ENCODE data around the gene CPS1. TPM values are rescaled to one million over a fixed set of nuclear protein-coding genes. Genes with fewer than 3 reads are reported as not detected.

Gene CPS1
- total RNA-seq, 5 donors from 2014 or later (not counting 1 experiment from before 2014, with no cell fraction given), result 0.30 to 1.5 (median 0.59) TPM

DNA sequence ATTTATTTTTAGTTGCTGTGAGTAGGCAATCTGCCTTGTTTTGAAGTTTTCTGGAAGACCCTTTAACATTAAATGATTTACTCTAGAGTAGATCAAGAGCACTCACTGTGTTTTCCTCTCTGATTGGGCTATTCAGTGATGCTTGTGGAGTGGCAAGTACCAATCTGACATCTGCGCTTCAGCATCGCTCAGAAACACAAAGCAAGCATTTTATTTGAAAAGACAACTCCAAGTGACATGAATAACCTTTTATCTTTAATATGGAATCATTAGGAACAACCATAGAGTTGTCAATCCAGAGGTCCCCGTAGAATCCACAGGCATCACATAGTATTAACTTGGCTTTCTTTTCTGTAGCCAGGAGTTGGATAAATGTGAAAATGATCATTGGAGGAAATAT lies 114.7 kb downstream of the CPS1 start:
- H3K36me3 ChIP-seq (ENCODE audit: control insufficient read depth in 2 of 2, extremely low read depth in 1 of 2, insufficient read depth in 1 of 2, low read length in 1 of 2), result no peaks in the 10 kb centered on the region
- ChIA-PET CTCF (no interaction called here), POLR2A (no interaction called here)
- no peak overlapping the region for H3K4me3 ChIP-seq (ENCODE audit: control insufficient read depth in 1 of 2, extremely low read depth in 1 of 2, low read length in 1 of 2)
- Mint-ChIP-seq H3K27ac (no peak overlapping the region), H3K9me3 (no peaks in the 10 kb centered on the region), H3K27me3 (no peaks in the 10 kb centered on the region), H3K36me3 (no peaks in the 10 kb centered on the region), H3K4me1 (no peaks in the 10 kb centered on the region), H3K4me3 (no peak overlapping the region)
- ATAC-seq (replicated peaks in 1 of 4) (no peak), DNase-seq (no peak)
- no peaks in the 10 kb centered on the region for H3K4me1 ChIP-seq (ENCODE audit: control insufficient read depth in 1 of 2, extremely low read depth in 1 of 2, insufficient read depth in 2 of 2, low read length in 2 of 2)
- WGBS (ENCODE audit: insufficient coverage), result no CpG with 5 or more reads among the region's 3 CpGs
- no peaks in the 10 kb centered on the region for H3K9me3 ChIP-seq
- no peak overlapping the region for H3K27ac ChIP-seq (ENCODE audit: low read length)
- no peaks in the 10 kb centered on the region for H3K27me3 ChIP-seq (replicated peaks in 1 of 2; ENCODE audit: control insufficient read depth in 2 of 2, extremely low read depth in 1 of 2, insufficient read depth in 2 of 2, low read length in 1 of 2)

DNA sequence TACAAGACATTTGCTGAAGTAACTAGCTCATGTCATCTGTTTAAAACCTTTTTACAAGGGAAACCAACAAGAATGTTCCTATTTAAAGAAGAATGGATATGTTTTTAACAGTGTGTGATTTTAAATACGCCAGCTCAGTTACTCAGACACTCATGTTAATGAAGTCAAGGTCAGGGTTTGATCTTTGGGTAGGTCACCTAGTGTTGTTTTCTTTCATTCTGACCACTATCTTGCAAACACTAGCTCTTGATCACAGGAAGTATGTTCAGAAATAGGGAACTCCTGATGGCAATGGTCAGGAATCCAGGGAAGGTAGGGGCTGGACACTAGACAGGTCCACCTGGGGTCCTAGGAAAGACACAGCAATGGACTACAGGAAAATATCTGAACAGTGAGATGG lies 116.7 kb downstream of the CPS1 start:
- no peaks in the 10 kb centered on the region for H3K36me3 ChIP-seq (ENCODE audit: control insufficient read depth in 2 of 2, extremely low read depth in 1 of 2, insufficient read depth in 1 of 2, low read length in 1 of 2)
- CTCF ChIA-PET, result no interaction called here
- WGBS (ENCODE audit: insufficient coverage), result no CpG with 5 or more reads among the region's 1 CpG
- no peaks in the 10 kb centered on the region for H3K9me3 ChIP-seq
- POLR2A ChIA-PET, result no interaction called here
- Mint-ChIP-seq H3K36me3 (no peaks in the 10 kb centered on the region), H3K27ac (no peak overlapping the region), H3K4me3 (no peak overlapping the region), H3K4me1 (no peaks in the 10 kb centered on the region), H3K9me3 (no peaks in the 10 kb centered on the region), H3K27me3 (no peaks in the 10 kb centered on the region)
- no peaks in the 10 kb centered on the region for H3K4me1 ChIP-seq (ENCODE audit: control insufficient read depth in 1 of 2, extremely low read depth in 1 of 2, insufficient read depth in 2 of 2, low read length in 2 of 2)
- DNase-seq, result no peak
- H3K4me3 ChIP-seq (ENCODE audit: control insufficient read depth in 1 of 2, extremely low read depth in 1 of 2, low read length in 1 of 2), result no peak overlapping the region
- no peak for ATAC-seq (replicated peaks in 1 of 4)
- no peaks in the 10 kb centered on the region for H3K27me3 ChIP-seq (replicated peaks in 1 of 2; ENCODE audit: control insufficient read depth in 2 of 2, extremely low read depth in 1 of 2, insufficient read depth in 2 of 2, low read length in 1 of 2)
- no peak overlapping the region for H3K27ac ChIP-seq (ENCODE audit: low read length)

DNA sequence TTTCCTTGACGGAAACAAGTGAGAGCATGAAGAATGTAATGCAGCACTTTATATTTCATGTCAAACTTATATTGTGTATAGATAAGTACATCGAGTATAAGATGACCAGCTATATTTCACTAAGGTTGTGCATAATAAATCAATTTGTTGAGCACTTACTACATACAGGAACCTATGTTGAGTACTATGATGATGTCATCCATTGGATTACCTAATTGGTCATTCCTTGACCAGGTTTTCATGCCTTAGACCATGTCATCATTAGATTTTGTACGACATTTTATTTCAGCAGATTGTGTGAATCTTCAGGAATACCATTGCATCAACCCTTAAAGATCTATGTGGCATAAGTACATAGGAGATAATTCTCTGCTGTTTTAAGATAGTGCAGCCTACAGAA lies 119.7 kb downstream of the CPS1 start:
- no peaks in the 10 kb centered on the region for H3K9me3 ChIP-seq
- Mint-ChIP-seq H3K4me1 (no peaks in the 10 kb centered on the region), H3K27me3 (no peaks in the 10 kb centered on the region), H3K9me3 (no peaks in the 10 kb centered on the region), H3K4me3 (no peak overlapping the region), H3K27ac (no peak overlapping the region), H3K36me3 (no peaks in the 10 kb centered on the region)
- ATAC-seq (replicated peaks in 1 of 4) (no peak), DNase-seq (no peak)
- no peak overlapping the region for H3K27ac ChIP-seq (ENCODE audit: low read length)
- H3K4me1 ChIP-seq (ENCODE audit: control insufficient read depth in 1 of 2, extremely low read depth in 1 of 2, insufficient read depth in 2 of 2, low read length in 2 of 2), result no peaks in the 10 kb centered on the region
- no CpG with 5 or more reads among the region's 3 CpGs for WGBS (ENCODE audit: insufficient coverage)
- H3K36me3 ChIP-seq (ENCODE audit: control insufficient read depth in 2 of 2, extremely low read depth in 1 of 2, insufficient read depth in 1 of 2, low read length in 1 of 2), result no peaks in the 10 kb centered on the region
- no peaks in the 10 kb centered on the region for H3K27me3 ChIP-seq (replicated peaks in 1 of 2; ENCODE audit: control insufficient read depth in 2 of 2, extremely low read depth in 1 of 2, insufficient read depth in 2 of 2, low read length in 1 of 2)
- CTCF ChIA-PET, result no interaction called here
- H3K4me3 ChIP-seq (ENCODE audit: control insufficient read depth in 1 of 2, extremely low read depth in 1 of 2, low read length in 1 of 2), result no peak overlapping the region
- POLR2A ChIA-PET, result no interaction called here

DNA sequence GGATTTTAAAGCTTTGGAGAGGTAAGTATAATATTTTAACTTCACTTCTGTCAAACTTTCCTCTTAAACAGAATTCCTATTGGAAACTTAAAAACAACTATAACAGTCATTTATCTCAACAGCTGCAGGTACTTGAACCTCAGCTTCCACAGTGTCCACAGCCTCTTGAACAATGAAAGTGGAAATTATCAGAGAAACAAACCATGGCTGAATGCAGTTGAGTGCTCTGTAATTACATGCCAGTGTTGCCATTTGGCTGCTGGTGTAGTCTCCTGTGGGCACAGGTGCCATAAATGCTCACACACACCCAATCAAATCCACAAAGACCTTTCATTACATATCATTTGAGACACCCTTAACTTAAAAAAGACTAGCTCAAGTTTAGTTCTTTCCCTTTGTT lies 125.1 kb downstream of the CPS1 start:
- Histone ChIP-seq H3K4me1 (ENCODE audit: control insufficient read depth in 1 of 2, extremely low read depth in 1 of 2, insufficient read depth in 2 of 2, low read length in 2 of 2) (no peaks in the 10 kb centered on the region), H3K27me3 (replicated peaks in 1 of 2; ENCODE audit: control insufficient read depth in 2 of 2, extremely low read depth in 1 of 2, insufficient read depth in 2 of 2, low read length in 1 of 2) (no peaks in the 10 kb centered on the region), H3K9me3 (no peaks in the 10 kb centered on the region), H3K27ac (ENCODE audit: low read length) (no peak overlapping the region), H3K36me3 (ENCODE audit: control insufficient read depth in 2 of 2, extremely low read depth in 1 of 2, insufficient read depth in 1 of 2, low read length in 1 of 2) (no peaks in the 10 kb centered on the region), H3K4me3 (ENCODE audit: control insufficient read depth in 1 of 2, extremely low read depth in 1 of 2, low read length in 1 of 2) (no peak overlapping the region)
- Mint-ChIP-seq H3K27ac (no peak overlapping the region), H3K27me3 (no peaks in the 10 kb centered on the region), H3K4me3 (no peak overlapping the region), H3K4me1 (no peaks in the 10 kb centered on the region), H3K9me3 (peaks cover 0 to 4% (median 0%) of the 10 kb centered on the region in 3 donors), H3K36me3 (no peaks in the 10 kb centered on the region)
- ATAC-seq (replicated peaks in 1 of 4) (no peak), DNase-seq (no peak)
- CTCF ChIA-PET, result no interaction called here
- POLR2A ChIA-PET, result no interaction called here

DNA sequence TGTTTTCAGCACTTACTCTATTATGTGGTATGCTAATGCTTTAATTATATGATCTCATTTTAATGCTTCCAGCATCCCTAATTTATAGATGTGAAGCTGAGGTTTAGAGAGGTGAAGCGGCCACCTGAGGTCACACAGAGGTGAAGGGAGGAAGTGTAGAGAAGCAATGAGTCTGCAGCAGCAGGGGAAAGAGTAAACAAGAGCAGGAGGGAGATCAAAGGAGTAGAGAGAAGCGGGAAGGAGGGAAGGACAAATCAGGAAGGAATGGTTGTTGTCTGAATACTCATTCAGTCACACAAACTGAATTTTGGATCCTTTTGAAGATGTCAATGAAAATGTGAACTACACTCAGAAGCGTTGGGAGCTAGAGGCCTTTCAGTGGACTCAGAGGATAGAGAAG lies 130.0 kb downstream of the CPS1 start:
- Histone ChIP-seq H3K36me3 (ENCODE audit: control insufficient read depth in 2 of 2, extremely low read depth in 1 of 2, insufficient read depth in 1 of 2, low read length in 1 of 2) (no peaks in the 10 kb centered on the region), H3K4me1 (ENCODE audit: control insufficient read depth in 1 of 2, extremely low read depth in 1 of 2, insufficient read depth in 2 of 2, low read length in 2 of 2) (no peaks in the 10 kb centered on the region), H3K27me3 (replicated peaks in 1 of 2; ENCODE audit: control insufficient read depth in 2 of 2, extremely low read depth in 1 of 2, insufficient read depth in 2 of 2, low read length in 1 of 2) (no peaks in the 10 kb centered on the region), H3K9me3 (no peaks in the 10 kb centered on the region), H3K27ac (ENCODE audit: low read length) (no peak overlapping the region), H3K4me3 (ENCODE audit: control insufficient read depth in 1 of 2, extremely low read depth in 1 of 2, low read length in 1 of 2) (no peak overlapping the region)
- H3K9me3 Mint-ChIP-seq, result peaks cover 0 to 5% (median 0%) of the 10 kb centered on the region in 3 donors
- no peak for DNase-seq
- ChIA-PET POLR2A (no interaction called here), CTCF (no interaction called here)
- H3K36me3 Mint-ChIP-seq, result no peaks in the 10 kb centered on the region
- WGBS (ENCODE audit: insufficient coverage), result 81% methylated on average over 2 of the region's 3 CpGs
- no peak overlapping the region for H3K4me3 Mint-ChIP-seq
- H3K27ac Mint-ChIP-seq, result no peak overlapping the region
- H3K27me3 Mint-ChIP-seq, result no peaks in the 10 kb centered on the region
- H3K4me1 Mint-ChIP-seq, result no peaks in the 10 kb centered on the region
- no peak for ATAC-seq (replicated peaks in 1 of 4)

DNA sequence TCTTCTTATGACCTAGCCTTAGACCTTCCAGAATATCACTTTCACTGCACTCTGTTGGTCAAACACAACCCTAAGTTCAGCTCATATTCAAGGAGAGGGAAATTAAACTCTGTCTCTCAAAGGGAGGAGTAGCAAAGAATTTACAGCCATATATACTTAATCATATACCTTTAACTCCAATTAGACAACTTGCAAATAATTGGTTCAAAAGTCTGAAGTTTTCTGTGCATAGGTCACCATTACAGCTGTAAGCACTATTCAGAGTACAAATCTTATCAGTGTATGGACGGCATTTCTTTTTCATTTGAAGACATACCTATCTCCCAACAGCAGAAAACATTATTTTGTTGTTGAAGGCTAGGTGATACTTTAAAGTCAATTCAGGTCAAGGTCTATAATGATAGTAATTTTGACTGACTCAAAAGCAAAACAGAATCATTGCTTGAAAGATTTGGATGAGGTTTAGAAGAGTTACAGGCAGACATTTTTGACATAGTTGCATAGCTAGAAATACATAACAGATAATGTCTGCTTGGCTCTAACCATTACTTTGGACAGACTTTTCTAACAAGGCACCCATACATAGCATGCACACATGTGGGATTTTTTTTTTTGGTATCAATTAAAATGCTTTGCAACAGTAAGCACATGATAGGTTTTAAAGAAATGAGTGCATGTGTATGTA lies 131.5 kb downstream of the CPS1 start:
- H3K9me3 ChIP-seq, result no peaks in the 10 kb centered on the region
- ATAC-seq (replicated peaks in 1 of 4) (no peak), DNase-seq (no peak)
- H3K4me3 ChIP-seq (ENCODE audit: control insufficient read depth in 1 of 2, extremely low read depth in 1 of 2, low read length in 1 of 2), result no peak overlapping the region
- ChIA-PET POLR2A (no interaction called here), CTCF (no interaction called here)
- no peaks in the 10 kb centered on the region for H3K27me3 Mint-ChIP-seq
- no peaks in the 10 kb centered on the region for H3K27me3 ChIP-seq (replicated peaks in 1 of 2; ENCODE audit: control insufficient read depth in 2 of 2, extremely low read depth in 1 of 2, insufficient read depth in 2 of 2, low read length in 1 of 2)
- no peak overlapping the region for H3K4me3 Mint-ChIP-seq
- WGBS (ENCODE audit: insufficient coverage), result no CpG with 5 or more reads among the region's 1 CpG
- peaks cover 0 to 9% (median 0%) of the 10 kb centered on the region in 3 donors for H3K9me3 Mint-ChIP-seq
- H3K36me3 Mint-ChIP-seq, result no peaks in the 10 kb centered on the region
- no peaks in the 10 kb centered on the region for H3K4me1 ChIP-seq (ENCODE audit: control insufficient read depth in 1 of 2, extremely low read depth in 1 of 2, insufficient read depth in 2 of 2, low read length in 2 of 2)
- no peaks in the 10 kb centered on the region for H3K4me1 Mint-ChIP-seq
- no peak overlapping the region for H3K27ac ChIP-seq (ENCODE audit: low read length)
- no peak overlapping the region for H3K27ac Mint-ChIP-seq
- no peaks in the 10 kb centered on the region for H3K36me3 ChIP-seq (ENCODE audit: control insufficient read depth in 2 of 2, extremely low read depth in 1 of 2, insufficient read depth in 1 of 2, low read length in 1 of 2)

DNA sequence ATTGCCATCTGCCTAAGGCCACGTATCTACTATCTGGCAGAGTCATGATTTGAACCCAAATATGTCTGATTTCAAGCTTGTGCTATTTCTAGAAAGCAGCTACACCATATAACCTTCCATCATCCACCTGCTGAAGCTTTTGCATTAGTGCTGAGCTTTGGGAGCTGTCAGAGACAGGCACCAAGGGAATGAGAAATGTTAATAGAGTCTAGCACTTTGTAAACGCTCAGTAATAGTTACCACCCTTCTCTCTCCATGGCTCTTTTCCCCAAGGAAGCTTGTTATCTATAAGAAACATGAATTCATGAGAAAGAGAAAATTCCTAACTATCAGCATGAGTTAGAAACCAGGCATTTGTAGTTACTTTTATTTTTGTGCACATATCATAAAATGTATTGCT lies 151.5 kb downstream of the CPS1 start:
- no peak for ATAC-seq (replicated peaks in 1 of 4)
- 33% methylated on average over 1 of the region's 2 CpGs for WGBS (ENCODE audit: insufficient coverage)
- Histone ChIP-seq H3K4me1 (ENCODE audit: control insufficient read depth in 1 of 2, extremely low read depth in 1 of 2, insufficient read depth in 2 of 2, low read length in 2 of 2) (no peaks in the 10 kb centered on the region), H3K27me3 (replicated peaks in 1 of 2; ENCODE audit: control insufficient read depth in 2 of 2, extremely low read depth in 1 of 2, insufficient read depth in 2 of 2, low read length in 1 of 2) (no peaks in the 10 kb centered on the region), H3K9me3 (no peaks in the 10 kb centered on the region), H3K27ac (ENCODE audit: low read length) (no peak overlapping the region), H3K4me3 (ENCODE audit: control insufficient read depth in 1 of 2, extremely low read depth in 1 of 2, low read length in 1 of 2) (no peak overlapping the region), H3K36me3 (ENCODE audit: control insufficient read depth in 2 of 2, extremely low read depth in 1 of 2, insufficient read depth in 1 of 2, low read length in 1 of 2) (no peaks in the 10 kb centered on the region)
- Mint-ChIP-seq H3K27ac (no peak overlapping the region), H3K9me3 (peaks cover 0 to 3% (median 0%) of the 10 kb centered on the region in 3 donors), H3K36me3 (no peaks in the 10 kb centered on the region), H3K27me3 (peaks cover 0 to 2% of the 10 kb centered on the region in 2 donors), H3K4me1 (no peaks in the 10 kb centered on the region), H3K4me3 (no peak overlapping the region)
- POLR2A ChIA-PET, result interaction anchor here in 1 of 2 donors (0.7 kb wide), 1 partner anchor 508 kb away, joined by 7 read pairs; no protein-coding TSS in a partner anchor
- CTCF ChIA-PET, result interaction anchor here in 1 of 2 donors (0.7 kb wide), 1 partner anchor 1223 kb away, joined by 5 read pairs; no protein-coding TSS in a partner anchor
- DNase-seq, result no peak

Measured in T-cell (primary cell).